HG02938 (cell line): Measurements from ENCODE around the gene ANKRD30B.
"Not testable (repeated sequence)": the region's sequence is repeated elsewhere in the genome, so short reads cannot be mapped to it uniquely, and the experiment has no call there.

Source experiments
- ATAC-seq: cut with Tn5 transposase; IDR thresholded peaks from one replicate; pipeline ENCODE4 v1.9.1; 2021; ENCODE audit warnings: mild to moderate bottlenecking, moderate library complexity; ENCODE audit not compliant: unreplicated experiment

ANKRD30B gene

GRCh38 chr18:14855634-14856033, 107.7 kb downstream of the ANKRD30B start:
- ATAC-seq: not testable (repeated sequence)

DNA sequence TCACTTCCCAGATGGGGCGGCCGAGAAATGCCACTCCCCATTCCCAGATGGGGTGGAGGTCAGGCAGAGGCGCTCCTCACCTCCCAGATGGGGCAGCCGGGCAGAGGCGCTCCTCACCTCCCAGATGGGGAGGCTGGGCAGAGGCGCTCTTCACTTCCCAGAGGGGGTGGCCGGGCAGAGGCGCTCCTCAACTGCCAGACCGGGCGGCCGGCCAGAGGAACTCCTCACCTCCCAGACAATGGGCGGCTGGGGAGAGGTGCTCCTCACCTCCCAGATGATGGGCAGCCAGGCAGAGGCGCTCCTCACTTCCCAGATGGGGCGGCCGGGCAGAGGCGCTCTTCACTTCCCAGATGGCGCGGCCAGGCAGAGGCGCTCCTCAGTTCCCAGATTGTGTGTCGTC, 108.3 kb downstream of the ANKRD30B start:
- ATAC-seq: not testable (repeated sequence)

DNA sequence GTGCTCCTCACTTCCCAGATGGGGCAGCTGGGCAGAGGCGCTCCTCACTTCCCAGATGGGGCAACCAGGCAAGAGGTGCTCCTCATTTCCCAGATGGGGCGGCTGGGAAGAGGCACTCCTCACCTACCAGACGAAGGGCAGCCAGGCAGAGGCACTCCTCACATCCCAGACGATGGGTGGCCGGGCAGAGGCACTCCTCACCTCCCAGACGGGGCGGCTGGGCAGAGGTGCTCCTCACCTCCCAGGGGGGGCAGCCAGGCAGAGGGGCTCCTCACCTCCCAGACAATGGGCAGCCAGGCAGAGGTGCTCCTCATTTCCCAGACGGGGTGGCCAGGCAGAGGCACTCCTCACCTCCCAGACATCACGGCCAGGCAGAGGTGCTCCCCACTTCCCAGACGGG, 110.5 kb downstream of the ANKRD30B start:
- not testable (repeated sequence) for ATAC-seq

DNA sequence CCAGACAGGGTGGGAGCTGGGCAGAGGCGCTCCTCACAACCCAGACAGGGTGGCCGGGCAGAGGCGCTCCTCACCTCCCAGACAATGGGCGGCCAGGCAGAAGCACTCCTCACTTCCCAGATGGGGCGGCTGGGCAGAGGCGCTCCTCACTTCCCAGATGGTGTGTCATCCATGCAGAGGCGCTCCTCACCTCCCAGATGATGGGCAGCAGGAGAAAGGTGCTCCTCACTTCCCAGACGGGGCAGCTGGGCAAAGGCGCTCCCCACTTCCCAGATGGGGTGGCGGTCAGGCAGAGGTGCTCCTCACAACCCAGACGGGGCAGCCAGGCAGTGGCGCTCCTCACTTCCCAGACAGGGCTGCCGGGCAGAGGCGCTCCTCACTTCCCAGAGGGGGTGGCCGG, 112.0 kb downstream of the ANKRD30B start:
- ATAC-seq: not testable (repeated sequence)

DNA sequence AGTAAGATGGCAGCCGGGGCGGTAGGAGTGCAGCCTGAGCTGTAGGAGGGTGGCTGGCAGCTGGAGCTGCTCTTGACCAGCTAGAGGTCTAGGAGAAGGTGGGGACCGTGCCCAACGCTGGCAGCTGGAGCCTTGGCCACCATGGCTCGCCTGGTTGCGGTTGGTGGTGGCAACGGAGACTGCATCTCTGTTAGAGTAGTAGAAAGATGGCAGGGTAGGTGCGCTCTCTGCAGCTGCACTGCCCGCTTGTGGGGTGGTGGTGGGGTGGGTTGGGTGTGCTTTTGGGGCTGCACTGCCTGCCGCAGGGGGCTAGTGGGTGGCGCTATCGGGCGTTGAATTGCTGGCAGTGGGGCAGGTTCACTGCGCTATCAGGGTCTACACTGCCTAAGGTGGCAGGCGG, 118.5 kb downstream of the ANKRD30B start:
- not testable (repeated sequence) for ATAC-seq

DNA sequence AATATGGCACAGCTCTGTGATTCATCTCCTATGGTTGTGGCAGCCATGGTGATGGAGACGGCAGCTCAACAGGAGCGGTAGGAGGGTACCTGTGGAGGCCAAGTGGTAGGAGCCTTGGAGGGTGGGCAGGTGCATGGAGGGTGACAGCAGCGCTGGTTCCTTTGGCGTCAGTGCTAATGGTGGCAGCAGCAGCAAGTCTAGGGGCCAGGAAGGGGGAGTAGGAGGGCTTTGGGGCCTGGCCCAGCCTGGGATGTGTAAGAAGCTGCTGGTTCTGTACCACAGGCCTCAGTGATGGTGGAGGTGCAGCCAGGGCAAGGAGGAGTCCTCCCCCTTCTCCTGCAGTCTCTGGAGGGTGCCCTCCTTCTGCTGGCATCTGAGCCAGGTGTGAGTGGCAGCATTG, 120.0 kb downstream of the ANKRD30B start:
- ATAC-seq: not testable (repeated sequence)

DNA sequence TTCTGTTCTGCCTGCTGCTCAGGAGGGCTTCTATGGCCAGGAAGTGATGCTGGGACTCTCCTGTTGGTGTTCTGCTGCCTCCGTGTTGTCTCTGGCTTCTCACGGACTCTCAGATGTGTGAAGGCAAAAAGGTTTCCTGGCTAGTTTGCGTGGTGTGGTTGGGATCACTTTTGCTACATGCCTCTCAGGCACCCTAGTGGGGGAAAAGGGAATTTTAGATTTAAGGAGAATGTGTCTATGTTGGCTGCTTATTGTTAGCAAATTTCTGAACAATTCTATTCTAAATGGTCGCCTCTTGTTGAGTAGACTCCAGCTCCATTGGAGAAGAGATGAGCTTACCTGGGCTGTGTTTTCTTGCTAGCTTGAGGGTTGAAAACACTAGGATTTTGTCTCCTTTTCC, 120.9 kb downstream of the ANKRD30B start:
- not testable (repeated sequence) for ATAC-seq

DNA sequence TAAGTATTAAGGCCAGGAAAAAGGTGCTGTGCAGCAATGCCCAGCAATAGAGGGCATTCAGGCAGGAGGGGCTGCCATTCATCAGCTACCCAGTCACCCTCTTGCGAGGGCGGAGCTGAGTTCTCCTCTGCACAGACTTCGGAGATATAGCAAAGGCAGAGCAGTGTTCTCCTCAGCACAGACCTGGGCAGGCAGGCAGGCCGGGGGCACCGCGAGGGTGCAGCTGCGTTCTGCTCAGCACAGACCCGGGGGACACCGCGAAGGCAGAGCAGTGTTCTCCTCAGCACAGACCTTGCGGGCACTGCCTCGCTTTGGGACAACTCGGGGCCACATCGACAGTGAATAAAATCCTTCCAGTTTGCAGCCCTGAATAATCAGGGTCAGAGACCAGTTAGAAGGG, 130.9 kb downstream of the ANKRD30B start:
- not testable (repeated sequence) for ATAC-seq

DNA sequence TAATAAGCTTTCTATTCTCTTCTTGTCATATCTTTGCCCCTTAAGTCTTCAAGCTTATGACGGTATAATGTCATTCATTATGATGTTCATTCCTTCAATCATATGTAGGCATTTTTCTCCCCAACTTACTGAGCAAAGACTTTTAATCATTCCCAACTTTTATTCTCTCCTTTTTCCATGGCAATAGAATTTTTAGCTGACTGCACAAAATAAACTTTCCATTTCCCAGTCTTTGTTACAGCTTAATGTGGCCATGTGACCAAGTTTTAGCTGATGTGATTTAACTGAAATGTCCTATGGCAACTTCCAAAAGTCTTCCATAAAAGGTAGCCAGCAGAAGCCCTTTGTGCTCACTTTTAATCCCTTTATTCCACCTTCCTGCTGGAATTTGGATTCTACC, 152.5 kb downstream of the ANKRD30B start:
- ATAC-seq: no peak
